ENCODE results near the gene HNRNPUL2. TPM values are rescaled to one million over a fixed set of nuclear protein-coding genes. Genes with fewer than 3 reads are reported as not detected.
A peak's percentile ranks its signal among the peaks of the same experiment; 100 is the strongest.

HNRNPUL2 gene
- total RNA-seq, 1 experiment from 2014 or later, result 43.5 TPM

- no peak overlapping the region for H2BK120ac ChIP-seq (ENCODE audit: low read depth, low read length, poor library complexity, severe bottlenecking)
- H3K9me3 ChIP-seq (ENCODE audit: control insufficient read depth, low read depth, low read length), result no peaks in the 10 kb centered on the region
- H3K27ac ChIP-seq (ENCODE audit: insufficient read length, low read depth, low read length), result no peak overlapping the region
- Mint-ChIP-seq H3K27ac (no peak overlapping the region), H3K36me3 (ENCODE audit: insufficient read depth in 1 of 3, low read depth in 3 of 3) (peaks cover 16 to 52% (median 43%) of the 10 kb centered on the region in 3 experiments; a peak in 6 of 7 replicates), H3K9me3 (no peaks in the 10 kb centered on the region), H3K4me1 (peaks cover 24 to 31% of the 10 kb centered on the region in 2 experiments), H3K4me3 (peak overlapping the region; percentile 92 to 99; a peak in 4 of 5 replicates), H3K27me3 (ENCODE audit: low read depth) (no peaks in the 10 kb centered on the region; the same call in 1 of the 2 replicates)
- H3K56ac ChIP-seq (ENCODE audit: insufficient read length, low read depth, low read length), result no peak overlapping the region
- peaks cover 6% of the 10 kb centered on the region for H3K23me2 ChIP-seq (ENCODE audit: insufficient read length, low read depth, low read length, poor library complexity, severe bottlenecking)
- no peaks in the 10 kb centered on the region for H4K20me1 ChIP-seq (ENCODE audit: control insufficient read depth, insufficient read depth, insufficient read length)
- H2BK15ac ChIP-seq (ENCODE audit: low read depth, low read length), result no peak overlapping the region
- no peaks in the 10 kb centered on the region for H3K4me1 ChIP-seq (ENCODE audit: insufficient read depth, low read length)
- no peaks in the 10 kb centered on the region for H3K79me1 ChIP-seq (ENCODE audit: insufficient read depth, low read depth, low read length, poor library complexity, severe bottlenecking)
- H3K79me2 ChIP-seq (ENCODE audit: insufficient read depth, low read length), result no peaks in the 10 kb centered on the region
- H2BK20ac ChIP-seq (ENCODE audit: low read depth, low read length, poor library complexity, severe bottlenecking), result no peak overlapping the region
- H2AFZ ChIP-seq (ENCODE audit: low read length), result no peak overlapping the region
- no peak overlapping the region for H4K5ac ChIP-seq (ENCODE audit: insufficient read length, low read depth, low read length)
- H2BK5ac ChIP-seq (ENCODE audit: insufficient read length, low read length), result no peak overlapping the region
- H3K18ac ChIP-seq (ENCODE audit: insufficient read length, low read depth, low read length), result no peak overlapping the region
- no peak overlapping the region for H3T11ph ChIP-seq (ENCODE audit: low read length)
- H3K4ac ChIP-seq (ENCODE audit: low read depth, low read length), result no peak overlapping the region
- H4K8ac ChIP-seq (replicated peaks; ENCODE audit: insufficient read length, low read depth, low read length), result no peak overlapping the region
- no peak overlapping the region for H3K9ac ChIP-seq (ENCODE audit: extremely low read depth, insufficient read length, low read length)
- no CpG with 5 or more reads among the region's 2 CpGs for WGBS (ENCODE audit: extremely low coverage, insufficient read length, low lambda C conversion rate)
- no peak overlapping the region for H2AK5ac ChIP-seq (ENCODE audit: insufficient read length, low read length)
- TF ChIP-seq, protein P1, sequence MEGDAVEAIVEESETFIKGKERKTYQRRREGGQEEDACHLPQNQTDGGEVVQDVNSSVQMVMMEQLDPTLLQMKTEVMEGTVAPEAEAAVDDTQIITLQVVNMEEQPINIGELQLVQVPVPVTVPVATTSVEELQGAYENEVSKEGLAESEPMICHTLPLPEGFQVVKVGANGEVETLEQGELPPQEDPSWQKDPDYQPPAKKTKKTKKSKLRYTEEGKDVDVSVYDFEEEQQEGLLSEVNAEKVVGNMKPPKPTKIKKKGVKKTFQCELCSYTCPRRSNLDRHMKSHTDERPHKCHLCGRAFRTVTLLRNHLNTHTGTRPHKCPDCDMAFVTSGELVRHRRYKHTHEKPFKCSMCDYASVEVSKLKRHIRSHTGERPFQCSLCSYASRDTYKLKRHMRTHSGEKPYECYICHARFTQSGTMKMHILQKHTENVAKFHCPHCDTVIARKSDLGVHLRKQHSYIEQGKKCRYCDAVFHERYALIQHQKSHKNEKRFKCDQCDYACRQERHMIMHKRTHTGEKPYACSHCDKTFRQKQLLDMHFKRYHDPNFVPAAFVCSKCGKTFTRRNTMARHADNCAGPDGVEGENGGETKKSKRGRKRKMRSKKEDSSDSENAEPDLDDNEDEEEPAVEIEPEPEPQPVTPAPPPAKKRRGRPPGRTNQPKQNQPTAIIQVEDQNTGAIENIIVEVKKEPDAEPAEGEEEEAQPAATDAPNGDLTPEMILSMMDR (conservative IDR thresholded peaks at IDR 0.05), result no peak
- H2BK12ac ChIP-seq (ENCODE audit: insufficient read length, low read depth, low read length), result no peak overlapping the region
- H3K4me2 ChIP-seq (ENCODE audit: insufficient read depth, insufficient read length, low read length), result peak overlapping the region; percentile 83
- H3K23ac ChIP-seq (ENCODE audit: insufficient read length, low read depth, low read length), result no peak overlapping the region
- no peak overlapping the region for H3K14ac ChIP-seq (ENCODE audit: insufficient read depth, low read length)
- no peak for DNase-seq
- no peaks in the 10 kb centered on the region for H3K27me3 ChIP-seq (ENCODE audit: insufficient read depth, low read length)
- H4K91ac ChIP-seq (ENCODE audit: insufficient read length, low read depth, low read length), result no peak overlapping the region
Measured at GRCh38 chr11:62673196-62673525, 54.1 kb downstream of the HNRNPUL2 start.

All from H9 (cell line).